ENCODE results near the gene MESD. TPM values are rescaled to one million over a fixed set of nuclear protein-coding genes. Genes with fewer than 3 reads are reported as not detected.
"Not testable (repeated sequence)": the region's sequence is repeated elsewhere in the genome, so short reads cannot be mapped to it uniquely, and the experiment has no call there.

MESD gene
- total RNA-seq, 2 donors from 2014 or later, result 36.8 to 39.0 TPM

DNA sequence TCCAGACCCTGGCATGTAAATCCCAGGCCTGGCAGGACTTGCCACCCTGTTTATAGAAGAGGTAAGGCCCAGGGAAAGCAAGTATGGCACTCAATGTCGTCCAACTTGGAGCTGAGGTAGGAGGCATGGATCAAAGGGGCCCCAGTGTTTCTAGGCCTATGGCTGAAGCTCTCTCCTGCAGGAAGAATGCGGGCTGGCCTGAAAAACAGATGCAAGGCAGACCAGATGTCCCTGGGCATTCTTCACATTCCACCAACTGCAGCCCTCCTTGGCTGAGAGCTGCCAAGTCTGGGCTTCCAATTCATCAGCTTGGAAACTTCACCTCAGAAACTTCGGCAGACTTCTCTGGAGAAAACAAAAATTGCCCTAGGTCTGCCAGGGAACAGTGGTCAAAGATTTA is 22.2 kb downstream of the MESD start:
- Histone ChIP-seq H3K36me3 (no peaks in the 10 kb centered on the region), H3K4me1 (ENCODE audit: control insufficient read depth in 1 of 2, low read depth in 2 of 2) (peaks cover 0 to 5% of the 10 kb centered on the region in 2 donors), H3K27ac (no peak overlapping the region), H3K4me3 (no peak overlapping the region), H3K9me3 (no peaks in the 10 kb centered on the region), H3K27me3 (replicated peaks; ENCODE audit: insufficient read depth) (no peaks in the 10 kb centered on the region)
- no peak for DNase-seq (ENCODE audit: low spot score)
- TF ChIP-seq, protein P1, sequence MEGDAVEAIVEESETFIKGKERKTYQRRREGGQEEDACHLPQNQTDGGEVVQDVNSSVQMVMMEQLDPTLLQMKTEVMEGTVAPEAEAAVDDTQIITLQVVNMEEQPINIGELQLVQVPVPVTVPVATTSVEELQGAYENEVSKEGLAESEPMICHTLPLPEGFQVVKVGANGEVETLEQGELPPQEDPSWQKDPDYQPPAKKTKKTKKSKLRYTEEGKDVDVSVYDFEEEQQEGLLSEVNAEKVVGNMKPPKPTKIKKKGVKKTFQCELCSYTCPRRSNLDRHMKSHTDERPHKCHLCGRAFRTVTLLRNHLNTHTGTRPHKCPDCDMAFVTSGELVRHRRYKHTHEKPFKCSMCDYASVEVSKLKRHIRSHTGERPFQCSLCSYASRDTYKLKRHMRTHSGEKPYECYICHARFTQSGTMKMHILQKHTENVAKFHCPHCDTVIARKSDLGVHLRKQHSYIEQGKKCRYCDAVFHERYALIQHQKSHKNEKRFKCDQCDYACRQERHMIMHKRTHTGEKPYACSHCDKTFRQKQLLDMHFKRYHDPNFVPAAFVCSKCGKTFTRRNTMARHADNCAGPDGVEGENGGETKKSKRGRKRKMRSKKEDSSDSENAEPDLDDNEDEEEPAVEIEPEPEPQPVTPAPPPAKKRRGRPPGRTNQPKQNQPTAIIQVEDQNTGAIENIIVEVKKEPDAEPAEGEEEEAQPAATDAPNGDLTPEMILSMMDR (IDR thresholded peaks at IDR 0.05), result no peak
- ATAC-seq (ENCODE audit: insufficient number of reproducible peaks, low FRiP score, low read depth), result no peak

DNA sequence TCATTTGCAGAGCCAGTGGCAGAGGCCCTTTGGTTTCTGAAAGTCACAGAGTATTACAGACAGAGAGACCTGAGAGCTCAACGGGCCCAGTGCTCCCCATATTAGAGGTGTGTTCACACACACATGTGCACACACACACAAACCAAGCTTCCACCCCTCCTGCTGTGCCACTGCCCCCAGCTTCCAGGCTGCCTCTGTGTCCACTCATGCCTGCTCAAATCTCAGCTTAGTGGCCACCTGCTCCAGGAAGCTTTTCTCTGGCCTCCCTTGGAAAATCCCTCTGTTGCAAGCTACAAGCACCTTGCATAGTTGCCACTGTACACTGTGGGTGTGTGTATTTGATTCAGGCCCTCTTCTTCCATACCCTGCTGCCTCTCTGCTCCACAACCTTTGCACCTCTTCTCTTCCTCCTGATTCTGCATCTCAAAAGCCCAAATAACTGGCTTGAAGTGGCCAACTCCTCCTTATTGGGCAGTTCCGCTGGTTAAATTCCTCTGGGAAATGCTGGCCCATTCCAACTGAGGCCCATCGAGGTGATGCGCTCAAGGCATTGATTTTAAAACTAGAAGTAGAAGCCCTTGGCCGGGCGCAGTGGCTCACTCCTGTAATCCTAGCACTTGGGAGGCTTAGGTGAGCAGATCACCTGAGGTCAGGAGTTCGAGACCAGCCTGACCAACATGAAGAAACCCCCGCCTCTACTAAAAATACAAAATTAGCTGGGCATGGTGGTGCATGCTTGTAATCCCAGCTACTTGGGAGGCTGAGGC is 23.0 kb downstream of the MESD start:
- Histone ChIP-seq H3K36me3 (no peaks in the 10 kb centered on the region), H3K27me3 (replicated peaks; ENCODE audit: insufficient read depth) (no peaks in the 10 kb centered on the region), H3K9me3 (no peaks in the 10 kb centered on the region), H3K4me3 (no peak overlapping the region), H3K27ac (no peak overlapping the region), H3K4me1 (ENCODE audit: control insufficient read depth in 1 of 2, low read depth in 2 of 2) (peaks cover 0 to 5% of the 10 kb centered on the region in 2 donors)
- ATAC-seq (ENCODE audit: insufficient number of reproducible peaks, low FRiP score, low read depth), result no peak
- TF ChIP-seq, protein P1 (IDR thresholded peaks at IDR 0.05), result no peak
- DNase-seq (ENCODE audit: low spot score), result no peak

DNA sequence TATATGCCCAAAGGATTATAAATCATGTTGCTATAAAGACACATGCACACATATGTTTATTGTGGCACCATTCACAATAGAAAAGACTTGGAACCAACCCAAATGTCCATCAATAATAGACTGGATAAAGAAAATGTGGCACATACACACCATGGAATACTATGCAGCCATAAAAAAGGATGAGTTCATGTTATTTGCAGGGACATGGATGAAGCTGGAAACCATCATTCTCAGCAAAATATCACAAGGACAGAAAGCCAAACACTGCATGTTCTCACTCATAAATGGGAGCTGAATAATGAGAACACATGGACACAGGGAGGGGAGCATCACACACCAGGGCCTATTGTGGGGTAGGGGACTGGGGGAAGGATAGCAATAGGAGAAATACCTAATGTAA is 24.2 kb downstream of the MESD start:
- not testable (repeated sequence) for H3K36me3 ChIP-seq; H3K4me1 ChIP-seq (ENCODE audit: control insufficient read depth in 1 of 2, low read depth in 2 of 2); H3K9me3 ChIP-seq; ATAC-seq (ENCODE audit: insufficient number of reproducible peaks, low FRiP score, low read depth); H3K4me3 ChIP-seq; DNase-seq (ENCODE audit: low spot score); H3K27ac ChIP-seq; H3K27me3 ChIP-seq (replicated peaks; ENCODE audit: insufficient read depth)

GRCh38 chr15:80958818-80959495 is 30.7 kb downstream of the MESD start:
- Histone ChIP-seq H3K36me3 (no peaks in the 10 kb centered on the region), H3K4me3 (no peak overlapping the region), H3K9me3 (no peaks in the 10 kb centered on the region), H3K27me3 (replicated peaks; ENCODE audit: insufficient read depth) (no peaks in the 10 kb centered on the region), H3K27ac (no peak overlapping the region), H3K4me1 (ENCODE audit: control insufficient read depth in 1 of 2, low read depth in 2 of 2) (no peaks in the 10 kb centered on the region)
- DNase-seq (ENCODE audit: low spot score) (no peak), ATAC-seq (ENCODE audit: insufficient number of reproducible peaks, low FRiP score, low read depth) (no peak)
- TF ChIP-seq, protein P1 (IDR thresholded peaks at IDR 0.05), result no peak

DNA sequence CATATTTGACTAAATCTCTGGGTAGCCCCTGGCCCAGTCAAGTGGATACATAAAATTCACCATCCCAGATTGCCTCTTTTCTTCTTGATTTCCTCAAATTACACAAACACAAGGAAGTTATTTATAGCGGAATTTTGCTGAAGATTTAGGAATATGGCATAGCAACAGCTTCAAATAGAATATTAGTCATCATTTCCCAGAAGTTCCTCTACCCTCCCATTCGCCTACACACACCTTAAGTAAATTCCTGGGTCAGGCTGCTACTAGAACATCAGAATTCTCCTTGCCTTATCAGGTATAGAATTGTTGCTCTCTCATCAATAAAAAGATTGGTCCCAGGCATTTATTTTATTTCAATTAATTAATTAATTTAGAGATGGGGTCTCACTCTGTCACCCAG is 31.6 kb downstream of the MESD start:
- Histone ChIP-seq H3K36me3 (no peaks in the 10 kb centered on the region), H3K27ac (no peak overlapping the region), H3K9me3 (no peaks in the 10 kb centered on the region), H3K4me3 (no peak overlapping the region), H3K27me3 (replicated peaks; ENCODE audit: insufficient read depth) (no peaks in the 10 kb centered on the region), H3K4me1 (ENCODE audit: control insufficient read depth in 1 of 2, low read depth in 2 of 2) (no peaks in the 10 kb centered on the region)
- DNase-seq (ENCODE audit: low spot score), result no peak
- no peak for ATAC-seq (ENCODE audit: insufficient number of reproducible peaks, low FRiP score, low read depth)
- TF ChIP-seq, protein P1 (IDR thresholded peaks at IDR 0.05), result no peak
